HFF-Myc (cell line): ENCODE results near the gene GOLGA8A.

Experiments
- DNase-seq: peaks from one replicate; pipeline ENCODE4 v3.0.0-alpha.2; 2011; ENCODE audit warnings: low read depth; ENCODE audit errors: extremely low read depth
- H3K4me3 ChIP-seq: replicated peaks from 2 replicates; pipeline ENCODE4 v1.5.1; 2011; ENCODE audit warnings: low read depth, mild to moderate bottlenecking, control low read depth, low read length
- TF ChIP-seq, protein P1 (sequence below): IDR thresholded peaks from 2 replicates; pipeline ENCODE4 v1.5.1; 2012; ENCODE audit warnings: mild to moderate bottlenecking, low read depth, low read length, control low read depth; ENCODE audit errors: missing control alignments

The GOLGA8A gene, protein sequence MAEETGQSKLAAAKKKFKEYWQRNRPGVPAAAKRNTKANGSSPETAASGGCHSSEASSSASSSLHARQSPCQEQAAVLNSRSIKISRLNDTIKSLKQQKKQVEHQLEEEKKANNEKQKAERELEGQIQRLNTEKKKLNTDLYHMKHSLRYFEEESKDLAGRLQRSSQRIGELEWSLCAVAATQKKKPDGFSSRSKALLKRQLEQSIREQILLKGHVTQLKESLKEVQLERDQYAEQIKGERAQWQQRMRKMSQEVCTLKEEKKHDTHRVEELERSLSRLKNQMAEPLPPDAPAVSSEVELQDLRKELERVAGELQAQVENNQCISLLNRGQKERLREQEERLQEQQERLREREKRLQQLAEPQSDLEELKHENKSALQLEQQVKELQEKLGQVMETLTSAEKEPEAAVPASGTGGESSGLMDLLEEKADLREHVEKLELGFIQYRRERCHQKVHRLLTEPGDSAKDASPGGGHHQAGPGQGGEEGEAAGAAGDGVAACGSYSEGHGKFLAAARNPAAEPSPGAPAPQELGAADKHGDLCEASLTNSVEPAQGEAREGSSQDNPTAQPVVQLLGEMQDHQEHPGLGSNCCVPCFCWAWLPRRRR

DNA sequence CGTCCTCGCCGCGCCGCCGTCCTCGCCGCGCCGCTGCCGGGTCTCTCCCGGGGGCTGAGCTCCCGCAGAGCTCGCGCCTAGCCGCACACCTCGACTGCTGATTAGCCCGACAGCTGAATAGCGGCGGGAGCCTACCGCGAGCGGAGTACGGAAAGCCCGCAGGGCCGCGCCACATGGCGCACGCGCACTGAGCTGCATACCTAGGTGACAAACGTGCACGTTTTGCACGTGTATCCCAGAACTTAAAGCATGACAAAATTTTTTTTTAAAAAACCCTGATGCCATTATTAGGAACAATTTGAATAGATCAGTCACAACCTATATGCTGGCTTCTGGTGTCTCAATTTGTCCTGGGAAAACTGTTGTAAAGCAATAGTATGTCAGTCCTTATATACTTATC, at the start of gene GOLGA8A:
GOLGA8A (minus strand) TSS at position 122 of the 400 bp plus-strand sequence. CDS start 48,117 bp downstream, outside the sequence.
- DNase-seq: peak; percentile 38
- TF ChIP-seq, protein P1, sequence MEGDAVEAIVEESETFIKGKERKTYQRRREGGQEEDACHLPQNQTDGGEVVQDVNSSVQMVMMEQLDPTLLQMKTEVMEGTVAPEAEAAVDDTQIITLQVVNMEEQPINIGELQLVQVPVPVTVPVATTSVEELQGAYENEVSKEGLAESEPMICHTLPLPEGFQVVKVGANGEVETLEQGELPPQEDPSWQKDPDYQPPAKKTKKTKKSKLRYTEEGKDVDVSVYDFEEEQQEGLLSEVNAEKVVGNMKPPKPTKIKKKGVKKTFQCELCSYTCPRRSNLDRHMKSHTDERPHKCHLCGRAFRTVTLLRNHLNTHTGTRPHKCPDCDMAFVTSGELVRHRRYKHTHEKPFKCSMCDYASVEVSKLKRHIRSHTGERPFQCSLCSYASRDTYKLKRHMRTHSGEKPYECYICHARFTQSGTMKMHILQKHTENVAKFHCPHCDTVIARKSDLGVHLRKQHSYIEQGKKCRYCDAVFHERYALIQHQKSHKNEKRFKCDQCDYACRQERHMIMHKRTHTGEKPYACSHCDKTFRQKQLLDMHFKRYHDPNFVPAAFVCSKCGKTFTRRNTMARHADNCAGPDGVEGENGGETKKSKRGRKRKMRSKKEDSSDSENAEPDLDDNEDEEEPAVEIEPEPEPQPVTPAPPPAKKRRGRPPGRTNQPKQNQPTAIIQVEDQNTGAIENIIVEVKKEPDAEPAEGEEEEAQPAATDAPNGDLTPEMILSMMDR: no peak
- H3K4me3 ChIP-seq: peak within 1 kb of the TSS; percentile 73

DNA sequence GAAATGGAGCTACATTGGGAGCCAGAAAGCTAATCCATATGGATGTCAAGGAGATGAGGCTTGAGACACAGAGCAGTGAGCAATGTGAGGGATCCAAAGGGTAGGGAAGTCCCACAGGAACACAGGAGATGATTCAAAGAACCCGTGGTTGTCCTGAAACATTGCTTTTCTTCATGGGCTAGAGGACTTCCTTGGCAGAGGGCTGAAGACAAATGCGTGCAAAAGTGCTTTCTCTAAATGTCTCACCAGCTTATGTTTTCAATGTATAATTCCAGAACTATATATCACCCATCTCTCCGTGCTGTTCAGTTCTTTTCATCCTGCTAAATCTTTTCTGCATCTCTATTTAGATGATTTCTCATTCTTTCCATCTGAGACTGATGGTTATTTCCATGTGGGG, 46.0 kb upstream of the GOLGA8A start:
- H3K4me3 ChIP-seq: no peak overlapping the region
- no peak for DNase-seq
- TF ChIP-seq, protein P1: no peak

DNA sequence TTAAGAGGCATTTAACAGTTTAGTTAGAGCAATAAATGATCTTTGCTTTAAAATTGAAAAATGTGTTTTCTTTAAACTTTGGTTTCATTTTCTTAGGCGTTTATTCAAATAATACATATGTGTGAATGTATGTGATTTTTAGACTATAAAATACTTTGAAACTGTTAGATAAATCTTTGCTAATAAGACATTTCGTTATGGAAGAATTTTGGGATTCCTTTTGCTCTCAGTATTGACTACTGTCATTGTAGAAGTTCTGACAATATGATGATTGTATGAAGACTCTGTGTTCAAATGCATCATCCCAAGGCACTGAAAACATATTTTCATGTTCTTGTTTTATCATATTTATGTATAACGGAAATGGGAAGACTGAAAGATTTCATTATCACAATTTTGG, 43.8 kb upstream of the GOLGA8A start:
- no peak overlapping the region for H3K4me3 ChIP-seq
- TF ChIP-seq, protein P1: no peak
- no peak for DNase-seq

DNA sequence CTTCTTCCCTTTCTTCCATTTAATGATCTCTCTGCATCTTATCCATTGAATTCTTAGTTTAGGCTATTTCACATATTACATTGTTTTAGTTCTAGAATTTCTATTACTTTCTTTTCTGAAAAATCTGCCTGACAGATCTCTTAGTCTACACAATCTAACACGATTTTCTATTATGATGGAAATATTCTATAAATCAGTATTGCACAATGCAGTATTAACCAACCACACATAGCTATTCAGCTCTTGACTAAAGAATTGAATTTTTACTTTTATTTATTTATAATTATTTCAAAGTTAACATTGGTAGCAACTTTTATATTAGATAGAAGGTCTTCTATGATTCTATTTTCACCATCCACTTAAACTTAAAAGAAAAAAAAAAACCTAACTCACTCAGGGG, 36.2 kb upstream of the GOLGA8A start:
- TF ChIP-seq, protein P1: no peak
- DNase-seq: no peak
- H3K4me3 ChIP-seq: no peak overlapping the region

DNA sequence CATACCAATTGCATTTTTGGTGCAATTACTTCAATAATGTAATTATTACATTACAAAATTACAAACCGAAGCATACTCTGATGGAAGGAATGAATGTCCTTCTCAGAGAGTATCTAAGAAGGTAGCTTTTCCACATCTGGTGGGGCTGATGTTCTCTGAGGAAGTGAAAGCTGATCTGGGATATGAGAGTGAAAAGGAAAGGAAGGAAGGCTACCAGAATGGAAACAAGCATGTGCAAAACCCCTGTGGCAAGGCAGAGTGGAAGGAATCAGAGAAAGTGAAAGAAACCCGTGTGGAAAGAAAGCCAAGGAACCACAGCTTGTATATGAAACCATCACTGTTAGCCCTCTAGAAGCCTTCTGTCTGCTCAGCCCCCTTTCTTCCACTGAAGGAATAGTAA, 35.3 kb upstream of the GOLGA8A start:
- no peak overlapping the region for H3K4me3 ChIP-seq
- TF ChIP-seq, protein P1: no peak
- DNase-seq: no peak

DNA sequence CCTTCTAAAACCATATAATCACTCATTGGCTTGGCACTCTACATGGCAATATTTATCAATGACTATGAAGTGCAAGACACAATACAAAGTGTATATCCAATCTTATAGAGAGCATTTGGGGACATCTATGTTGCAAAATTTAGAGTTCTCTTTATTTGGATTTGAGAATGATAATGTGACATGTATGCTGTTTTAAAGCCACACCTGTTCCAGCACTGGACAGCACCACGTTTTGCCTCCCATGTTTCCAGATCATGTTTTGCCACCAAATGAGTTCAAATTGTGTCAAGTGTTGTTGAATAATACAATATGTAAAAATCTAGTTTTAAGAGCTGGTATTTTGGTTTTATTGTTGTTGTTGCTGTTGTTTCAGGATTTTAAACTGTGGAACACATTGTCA, 33.3 kb upstream of the GOLGA8A start:
- TF ChIP-seq, protein P1: no peak
- no peak for DNase-seq
- H3K4me3 ChIP-seq: no peak overlapping the region

DNA sequence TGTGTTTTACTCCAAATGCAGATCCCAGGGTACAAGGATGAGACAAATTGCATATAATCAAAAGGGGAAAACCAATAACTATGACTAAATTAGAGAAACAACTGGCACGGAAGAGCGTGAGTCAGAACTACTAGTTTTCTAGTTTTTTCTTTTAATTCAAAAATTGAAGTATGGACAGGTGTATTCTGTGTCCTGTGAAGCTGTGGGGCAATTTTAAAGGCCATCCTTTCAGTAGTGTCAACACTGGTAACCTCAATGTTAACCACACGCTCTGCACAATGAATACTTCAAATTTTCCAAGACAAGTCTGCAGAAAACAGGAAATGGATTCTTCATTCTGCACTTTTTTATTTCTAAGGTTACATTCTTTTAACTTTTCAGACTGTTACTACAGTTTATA, 32.5 kb upstream of the GOLGA8A start:
- no peak overlapping the region for H3K4me3 ChIP-seq
- TF ChIP-seq, protein P1: no peak
- no peak for DNase-seq
